Iris pigment epithelial cell (primary cell): ENCODE measurements around the gene TNRC6A.
"Not testable (repeated sequence)": the region's sequence is repeated elsewhere in the genome, so short reads cannot be mapped to it uniquely, and the experiment has no call there.

Experiments
- DNase-seq: peaks from one replicate; pipeline ENCODE4 v3.0.0-alpha.2; 2011; ENCODE audit warnings: low read depth

TNRC6A gene

GRCh38 chr16:24815021-24815420, 85.6 kb downstream of the TNRC6A start:
- DNase-seq, result no peak

GRCh38 chr16:24816688-24817087, 87.2 kb downstream of the TNRC6A start:
- DNase-seq, result no peak

- DNase-seq, result peak; percentile 49
Observed at GRCh38 chr16:24819462-24820040, 90.1 kb downstream of the TNRC6A start.

GRCh38 chr16:24820522-24820921, 91.1 kb downstream of the TNRC6A start:
- peak; percentile 69 for DNase-seq

- no peak for DNase-seq
Observed at GRCh38 chr16:24821129-24821528, 91.7 kb downstream of the TNRC6A start.

- no peak for DNase-seq
Observed at GRCh38 chr16:24822542-24822941, 93.1 kb downstream of the TNRC6A start.

- DNase-seq, result no peak
Observed at GRCh38 chr16:24822974-24823373, 93.5 kb downstream of the TNRC6A start.

- DNase-seq, result no peak
Observed at GRCh38 chr16:24825696-24826095, 96.2 kb downstream of the TNRC6A start.

- no peak for DNase-seq
Observed at GRCh38 chr16:24826096-24826690, 96.7 kb downstream of the TNRC6A start.

GRCh38 chr16:24826817-24827566, 97.5 kb downstream of the TNRC6A start:
- no peak for DNase-seq

- DNase-seq, result no peak
Observed at GRCh38 chr16:24829153-24829552, 99.7 kb downstream of the TNRC6A start.

GRCh38 chr16:24833352-24833751, 103.9 kb downstream of the TNRC6A start:
- no peak for DNase-seq

GRCh38 chr16:24834459-24835335, 105.2 kb downstream of the TNRC6A start:
- peak; percentile 54 for DNase-seq

GRCh38 chr16:24836836-24837235, 107.4 kb downstream of the TNRC6A start:
- no peak for DNase-seq

GRCh38 chr16:24837969-24838368, 108.5 kb downstream of the TNRC6A start:
- DNase-seq, result no peak

GRCh38 chr16:24838554-24839266, 109.3 kb downstream of the TNRC6A start:
- peak; percentile 75 for DNase-seq

- no peak for DNase-seq
Observed at GRCh38 chr16:24839347-24839972, 110.0 kb downstream of the TNRC6A start.

GRCh38 chr16:24841291-24841690, 111.8 kb downstream of the TNRC6A start:
- no peak for DNase-seq

- DNase-seq, result peak; percentile 32
Observed at GRCh38 chr16:24844101-24845030, 114.9 kb downstream of the TNRC6A start.

GRCh38 chr16:24845031-24845365, 115.5 kb downstream of the TNRC6A start:
- DNase-seq, result not testable (repeated sequence)
